Measurements from ENCODE around the gene ABRACL. TPM values are rescaled to one million over a fixed set of nuclear protein-coding genes. Genes with fewer than 3 reads are reported as not detected.
"Not testable (repeated sequence)": the region's sequence is repeated elsewhere in the genome, so short reads cannot be mapped to it uniquely, and the experiment has no call there.

Gene ABRACL
- total RNA-seq, 4 donors from 2014 or later: 6.1 to 20.8 (median 17.3) TPM

- no peak for ATAC-seq (ENCODE audit: low FRiP score)
- DNase-seq (ENCODE audit: low spot score): no peak
- TF ChIP-seq, protein P1, sequence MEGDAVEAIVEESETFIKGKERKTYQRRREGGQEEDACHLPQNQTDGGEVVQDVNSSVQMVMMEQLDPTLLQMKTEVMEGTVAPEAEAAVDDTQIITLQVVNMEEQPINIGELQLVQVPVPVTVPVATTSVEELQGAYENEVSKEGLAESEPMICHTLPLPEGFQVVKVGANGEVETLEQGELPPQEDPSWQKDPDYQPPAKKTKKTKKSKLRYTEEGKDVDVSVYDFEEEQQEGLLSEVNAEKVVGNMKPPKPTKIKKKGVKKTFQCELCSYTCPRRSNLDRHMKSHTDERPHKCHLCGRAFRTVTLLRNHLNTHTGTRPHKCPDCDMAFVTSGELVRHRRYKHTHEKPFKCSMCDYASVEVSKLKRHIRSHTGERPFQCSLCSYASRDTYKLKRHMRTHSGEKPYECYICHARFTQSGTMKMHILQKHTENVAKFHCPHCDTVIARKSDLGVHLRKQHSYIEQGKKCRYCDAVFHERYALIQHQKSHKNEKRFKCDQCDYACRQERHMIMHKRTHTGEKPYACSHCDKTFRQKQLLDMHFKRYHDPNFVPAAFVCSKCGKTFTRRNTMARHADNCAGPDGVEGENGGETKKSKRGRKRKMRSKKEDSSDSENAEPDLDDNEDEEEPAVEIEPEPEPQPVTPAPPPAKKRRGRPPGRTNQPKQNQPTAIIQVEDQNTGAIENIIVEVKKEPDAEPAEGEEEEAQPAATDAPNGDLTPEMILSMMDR (IDR thresholded peaks at IDR 0.05): no peak
Measured at GRCh38 chr6:139020689-139021088, 7.9 kb upstream of the ABRACL start.

DNA sequence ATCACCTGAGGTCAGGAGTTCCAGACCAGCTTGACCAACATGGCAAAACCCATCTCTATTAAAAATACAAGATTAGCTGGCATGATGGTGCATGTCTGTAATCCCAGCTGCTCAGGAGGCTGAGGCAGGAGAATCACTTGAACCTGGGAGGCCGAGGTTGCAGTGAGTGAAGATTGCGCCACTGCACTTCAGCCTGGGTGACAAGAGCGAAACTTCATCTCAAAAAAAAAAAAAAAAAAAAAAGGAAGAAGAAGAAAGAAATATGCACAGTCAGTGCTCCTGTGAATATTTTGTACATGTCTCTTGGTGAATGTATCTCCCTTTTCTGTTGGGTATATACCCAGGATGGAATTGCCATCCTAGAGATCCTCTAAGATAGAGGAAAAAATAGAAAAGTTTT is 3.1 kb upstream of the ABRACL start:
- DNase-seq (ENCODE audit: low spot score); ATAC-seq (ENCODE audit: low FRiP score): not testable (repeated sequence)

DNA sequence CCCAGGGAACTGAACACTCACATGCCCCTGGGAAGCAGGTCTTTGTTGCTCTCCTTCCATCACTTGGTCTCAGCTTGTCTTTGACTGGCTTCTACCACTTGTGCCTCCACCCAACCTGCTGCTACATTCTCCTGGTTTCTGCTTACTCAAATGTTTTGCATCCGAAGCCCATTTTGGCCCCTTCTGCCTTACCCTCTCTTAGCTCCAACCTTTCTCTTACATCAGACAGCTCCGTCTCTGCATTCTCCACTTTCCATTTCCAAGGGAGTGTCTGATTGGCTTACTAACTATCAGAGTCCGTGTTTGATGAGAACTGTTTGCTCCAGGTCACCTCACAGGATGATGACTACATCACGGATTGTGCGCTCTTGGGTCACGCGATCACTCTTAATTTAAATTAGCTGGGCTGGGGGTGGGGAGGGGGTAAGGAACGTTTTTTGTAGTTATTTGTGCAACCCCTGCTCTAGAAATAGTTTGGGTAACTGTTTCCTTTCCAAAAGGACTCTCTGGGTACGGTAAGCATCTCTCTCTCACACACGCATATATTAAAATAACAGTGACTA is 844 bp upstream of the ABRACL start:
- DNase-seq (ENCODE audit: low spot score): no peak
- no peak for ATAC-seq (ENCODE audit: low FRiP score)
- TF ChIP-seq, protein P1 (IDR thresholded peaks at IDR 0.05): no peak

- TF ChIP-seq, protein P1 (IDR thresholded peaks at IDR 0.05): no peak
- DNase-seq (ENCODE audit: low spot score) (no peak), ATAC-seq (ENCODE audit: low FRiP score) (peak; percentile 69)
Measured at GRCh38 chr6:139028215-139028657, 309 bp upstream of the ABRACL start.

DNA sequence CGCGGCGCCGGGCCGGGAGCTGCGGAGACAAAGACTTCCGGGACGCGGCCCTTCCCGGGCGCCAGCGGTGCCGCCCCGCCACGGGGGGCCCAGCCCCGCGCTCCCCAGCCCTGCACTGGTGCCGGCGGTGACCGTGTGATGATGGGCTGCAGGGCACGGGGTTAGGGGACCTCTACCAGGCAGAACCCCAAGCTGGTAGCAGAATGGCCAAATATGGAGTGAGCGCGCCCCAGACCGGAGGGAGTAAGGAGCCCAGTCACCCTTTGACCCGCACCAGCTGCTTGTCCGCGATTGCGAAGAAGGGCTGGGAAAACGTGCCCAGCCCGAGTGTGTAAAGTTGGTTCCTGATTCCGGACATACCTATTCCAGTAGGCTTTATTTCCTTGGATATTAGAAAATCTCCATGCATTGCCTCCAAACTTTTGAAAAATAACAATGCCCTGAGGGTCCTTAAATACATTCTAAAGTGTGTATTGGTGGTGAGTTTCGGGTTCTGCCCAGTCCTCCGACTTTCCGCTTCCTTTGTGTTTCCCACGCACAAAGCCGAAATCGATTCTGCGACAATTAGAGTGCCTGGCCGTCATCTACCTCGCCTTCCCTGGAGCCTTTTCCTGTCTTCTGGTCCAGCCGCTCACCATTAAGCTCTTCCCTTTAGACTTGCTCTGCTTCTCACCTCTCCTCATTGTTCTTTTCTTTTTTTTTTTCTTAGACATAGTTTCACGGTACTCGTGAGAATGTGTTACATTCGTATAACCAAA is 1.1 kb downstream of the ABRACL start:
- TF ChIP-seq, protein P1 (IDR thresholded peaks at IDR 0.05): no peak
- ATAC-seq (ENCODE audit: low FRiP score) (peak; percentile 42), DNase-seq (ENCODE audit: low spot score) (peak; percentile 41)

GRCh38 chr6:139030228-139030963 is 1.9 kb downstream of the ABRACL start:
- DNase-seq (ENCODE audit: low spot score) (no peak), ATAC-seq (ENCODE audit: low FRiP score) (no peak)
- TF ChIP-seq, protein P1 (IDR thresholded peaks at IDR 0.05): no peak

DNA sequence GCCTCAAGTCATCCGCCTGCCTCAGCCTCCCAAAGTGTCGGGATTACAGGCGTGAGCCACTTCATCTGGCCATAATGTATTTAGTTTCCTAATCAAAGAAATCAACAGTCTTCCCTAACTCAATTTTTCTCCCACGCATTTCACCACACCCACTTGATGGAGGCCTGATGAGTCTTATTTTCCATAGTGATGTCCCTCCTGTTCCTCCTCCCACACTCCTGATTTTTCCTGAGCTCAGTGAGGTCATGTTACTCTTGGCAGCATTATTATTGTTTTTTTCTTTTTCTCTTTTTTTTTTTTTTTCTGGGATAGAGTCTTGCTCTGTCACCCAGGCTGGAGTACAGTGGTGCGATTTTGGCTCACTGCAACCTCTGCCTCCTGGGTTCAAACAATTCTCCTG is 8.9 kb downstream of the ABRACL start:
- ATAC-seq (ENCODE audit: low FRiP score): no peak
- TF ChIP-seq, protein P1 (IDR thresholded peaks at IDR 0.05): no peak
- no peak for DNase-seq (ENCODE audit: low spot score)

All from omental fat pad (tissue), 4 donors.